Measurements from ENCODE around the gene EPB41L5.

DNA sequence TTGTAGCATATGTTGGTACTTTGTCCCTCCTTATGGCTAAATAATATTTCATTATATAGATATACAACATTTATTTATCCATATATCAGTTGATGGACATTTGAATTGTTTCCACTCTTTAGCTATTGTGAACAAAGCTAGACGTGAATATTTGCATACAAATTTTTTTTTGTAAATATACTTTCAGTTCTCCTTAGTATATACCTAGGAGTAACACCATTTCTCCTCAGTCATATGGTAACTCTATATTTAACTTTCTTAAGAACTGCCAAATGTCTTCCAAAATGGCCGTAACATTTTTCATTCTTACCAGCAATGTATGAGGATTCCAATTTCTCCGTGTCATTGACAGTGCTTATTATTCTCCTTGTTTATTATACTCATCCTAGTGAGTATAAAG is 135.8 kb downstream of the EPB41L5 start:
- TF ChIP-seq, protein P1, sequence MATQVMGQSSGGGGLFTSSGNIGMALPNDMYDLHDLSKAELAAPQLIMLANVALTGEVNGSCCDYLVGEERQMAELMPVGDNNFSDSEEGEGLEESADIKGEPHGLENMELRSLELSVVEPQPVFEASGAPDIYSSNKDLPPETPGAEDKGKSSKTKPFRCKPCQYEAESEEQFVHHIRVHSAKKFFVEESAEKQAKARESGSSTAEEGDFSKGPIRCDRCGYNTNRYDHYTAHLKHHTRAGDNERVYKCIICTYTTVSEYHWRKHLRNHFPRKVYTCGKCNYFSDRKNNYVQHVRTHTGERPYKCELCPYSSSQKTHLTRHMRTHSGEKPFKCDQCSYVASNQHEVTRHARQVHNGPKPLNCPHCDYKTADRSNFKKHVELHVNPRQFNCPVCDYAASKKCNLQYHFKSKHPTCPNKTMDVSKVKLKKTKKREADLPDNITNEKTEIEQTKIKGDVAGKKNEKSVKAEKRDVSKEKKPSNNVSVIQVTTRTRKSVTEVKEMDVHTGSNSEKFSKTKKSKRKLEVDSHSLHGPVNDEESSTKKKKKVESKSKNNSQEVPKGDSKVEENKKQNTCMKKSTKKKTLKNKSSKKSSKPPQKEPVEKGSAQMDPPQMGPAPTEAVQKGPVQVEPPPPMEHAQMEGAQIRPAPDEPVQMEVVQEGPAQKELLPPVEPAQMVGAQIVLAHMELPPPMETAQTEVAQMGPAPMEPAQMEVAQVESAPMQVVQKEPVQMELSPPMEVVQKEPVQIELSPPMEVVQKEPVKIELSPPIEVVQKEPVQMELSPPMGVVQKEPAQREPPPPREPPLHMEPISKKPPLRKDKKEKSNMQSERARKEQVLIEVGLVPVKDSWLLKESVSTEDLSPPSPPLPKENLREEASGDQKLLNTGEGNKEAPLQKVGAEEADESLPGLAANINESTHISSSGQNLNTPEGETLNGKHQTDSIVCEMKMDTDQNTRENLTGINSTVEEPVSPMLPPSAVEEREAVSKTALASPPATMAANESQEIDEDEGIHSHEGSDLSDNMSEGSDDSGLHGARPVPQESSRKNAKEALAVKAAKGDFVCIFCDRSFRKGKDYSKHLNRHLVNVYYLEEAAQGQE (IDR thresholded peaks at IDR 0.05; ENCODE audit: insufficient read depth in 1 of 2, low read depth in 2 of 2, low read length in 2 of 2): no peak
- TF ChIP-seq POLR2AphosphoS5 (IDR thresholded peaks at IDR 0.05; ENCODE audit: low read depth, low read length) (no peak), TAF1 (IDR thresholded peaks at IDR 0.05; ENCODE audit: borderline replicate concordance, insufficient read depth, low read length) (no peak), SIN3A (IDR thresholded peaks at IDR 0.05; ENCODE audit: borderline replicate concordance, insufficient read depth, low read length) (no peak)
